HG03097 (cell line): Measurements from ENCODE around the gene GLA.

ENCODE experiments used
- ATAC-seq: cut with Tn5 transposase; IDR thresholded peaks from one replicate; pipeline ENCODE4 v1.9.1; 2021; ENCODE audit not compliant: unreplicated experiment, low FRiP score

The GLA gene

GRCh38 chrX:101398694-101399093 is 9.0 kb downstream of the GLA start:
- ATAC-seq, result no peak

- no peak for ATAC-seq
Observed at GRCh38 chrX:101397779-101398178, 9.9 kb downstream of the GLA start.

GRCh38 chrX:101395789-101396188 is 11.9 kb downstream of the GLA start:
- ATAC-seq, result no peak

DNA sequence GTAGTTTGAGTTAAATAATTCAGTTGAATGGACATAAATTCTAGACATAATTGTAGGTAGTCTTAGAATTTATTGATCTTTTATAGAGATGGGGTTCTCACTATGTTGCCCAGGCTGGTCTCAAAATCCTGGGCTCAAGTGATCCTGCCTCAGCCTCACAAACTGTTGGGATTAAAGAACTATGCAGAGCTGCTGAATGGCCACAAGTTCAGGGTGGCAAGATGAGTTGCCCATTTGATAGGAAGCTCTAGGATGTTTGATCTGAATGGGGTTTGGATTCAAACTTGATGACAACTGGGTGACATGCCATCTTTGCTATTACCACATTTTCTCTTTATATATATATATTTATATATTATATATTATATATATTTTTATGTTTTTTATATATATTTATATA is 13.4 kb downstream of the GLA start:
- ATAC-seq, result no peak

DNA sequence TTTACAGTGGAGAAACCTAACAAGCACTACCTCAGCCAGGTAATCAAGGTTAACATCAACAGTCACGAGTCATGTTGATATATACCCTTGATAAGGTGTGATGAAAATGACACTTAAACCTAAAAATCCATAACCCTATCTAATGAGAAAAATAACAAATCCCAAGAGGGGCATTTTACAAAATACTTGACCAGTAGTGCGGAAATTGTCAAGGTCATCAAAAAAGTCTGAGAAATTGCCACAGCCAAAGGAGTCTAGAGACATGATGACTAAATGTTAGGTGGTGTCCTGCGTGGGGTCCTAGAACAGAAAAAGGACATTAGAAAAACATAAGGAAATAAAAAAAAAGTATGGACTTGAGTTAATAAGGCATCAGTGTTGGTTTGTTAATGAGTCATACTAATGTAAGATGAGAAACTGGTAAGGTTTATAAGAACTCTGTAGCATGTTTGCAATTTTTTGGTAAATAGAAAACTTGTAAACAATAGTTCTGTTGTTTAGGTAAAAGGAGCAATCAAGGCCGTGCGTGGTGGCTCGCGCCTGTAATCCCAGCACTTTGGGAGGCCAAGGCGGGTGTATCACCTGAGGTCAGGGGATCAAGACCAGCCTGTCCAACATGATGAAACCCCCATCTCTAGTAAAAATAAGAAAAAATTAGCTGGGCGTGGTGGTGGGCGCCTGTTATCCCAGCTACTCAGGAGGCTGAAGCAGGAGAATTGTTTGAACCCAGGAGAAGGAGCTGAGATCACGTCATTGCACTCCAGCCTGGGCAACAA is 14.0 kb downstream of the GLA start:
- ATAC-seq, result no peak

DNA sequence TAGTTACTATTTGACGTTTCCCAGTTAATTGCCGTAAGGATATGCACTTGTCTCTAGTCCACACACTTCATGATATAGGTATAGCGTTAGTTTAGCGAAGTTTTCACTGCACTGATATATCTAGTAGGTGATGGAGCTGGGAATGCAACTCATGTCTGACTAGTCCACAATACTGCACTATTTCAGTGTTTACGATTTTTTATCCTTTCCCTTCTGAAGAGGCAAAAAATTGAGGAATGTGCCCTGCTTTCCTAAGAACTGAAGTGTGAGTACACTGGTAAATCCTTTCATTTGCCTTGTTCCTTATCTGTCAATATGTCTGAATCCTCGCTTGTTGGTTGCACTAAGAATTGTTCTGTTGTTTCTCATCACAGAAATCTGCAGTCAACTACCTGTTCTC is 15.9 kb downstream of the GLA start:
- ATAC-seq, result no peak

GRCh38 chrX:101390664-101391525 is 16.8 kb downstream of the GLA start, which contains the start of gene RPL36A:
TSS of gene RPL36A (plus strand) at chrX:101391011. CDS start at chrX:101391044, 33 bp downstream.
- ATAC-seq, result peak; percentile 85

DNA sequence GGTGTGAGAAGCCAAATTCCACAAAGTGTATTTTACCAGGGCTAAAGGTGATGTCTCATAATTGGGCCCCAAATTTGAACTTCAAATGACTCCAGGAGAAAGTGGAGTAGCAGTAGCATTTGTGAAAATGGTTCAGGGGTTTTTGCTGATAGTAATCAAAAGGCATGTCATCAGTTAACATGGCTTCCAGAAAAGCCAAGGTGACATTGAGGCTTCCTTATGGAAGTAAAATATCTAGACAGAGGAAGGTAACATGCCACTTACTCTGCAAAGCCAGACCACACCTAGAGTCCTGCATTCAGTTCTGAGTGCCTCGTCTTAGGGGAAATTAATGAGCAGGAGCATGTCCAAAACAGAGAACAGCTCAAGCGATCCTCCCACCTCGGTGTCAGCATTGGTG is 19.1 kb downstream of the GLA start:
- no peak for ATAC-seq

DNA sequence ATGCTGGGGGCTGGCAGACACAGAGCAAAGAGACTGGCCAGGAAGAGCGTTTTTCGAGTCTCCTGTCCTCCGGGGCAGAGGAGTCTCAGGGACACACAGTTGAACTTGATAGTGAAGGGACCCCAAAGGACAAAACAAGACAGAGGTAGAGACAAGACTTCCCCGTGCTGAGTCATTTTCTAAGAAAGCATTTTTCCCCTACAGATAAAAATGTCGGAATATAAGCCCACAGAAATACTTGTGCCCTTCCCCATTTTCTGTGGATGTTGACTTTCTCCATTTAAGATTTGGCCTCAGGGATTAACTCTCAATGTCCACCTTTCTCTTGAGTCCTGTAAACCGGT is 21.2 kb downstream of the GLA start:
- ATAC-seq, result no peak

DNA sequence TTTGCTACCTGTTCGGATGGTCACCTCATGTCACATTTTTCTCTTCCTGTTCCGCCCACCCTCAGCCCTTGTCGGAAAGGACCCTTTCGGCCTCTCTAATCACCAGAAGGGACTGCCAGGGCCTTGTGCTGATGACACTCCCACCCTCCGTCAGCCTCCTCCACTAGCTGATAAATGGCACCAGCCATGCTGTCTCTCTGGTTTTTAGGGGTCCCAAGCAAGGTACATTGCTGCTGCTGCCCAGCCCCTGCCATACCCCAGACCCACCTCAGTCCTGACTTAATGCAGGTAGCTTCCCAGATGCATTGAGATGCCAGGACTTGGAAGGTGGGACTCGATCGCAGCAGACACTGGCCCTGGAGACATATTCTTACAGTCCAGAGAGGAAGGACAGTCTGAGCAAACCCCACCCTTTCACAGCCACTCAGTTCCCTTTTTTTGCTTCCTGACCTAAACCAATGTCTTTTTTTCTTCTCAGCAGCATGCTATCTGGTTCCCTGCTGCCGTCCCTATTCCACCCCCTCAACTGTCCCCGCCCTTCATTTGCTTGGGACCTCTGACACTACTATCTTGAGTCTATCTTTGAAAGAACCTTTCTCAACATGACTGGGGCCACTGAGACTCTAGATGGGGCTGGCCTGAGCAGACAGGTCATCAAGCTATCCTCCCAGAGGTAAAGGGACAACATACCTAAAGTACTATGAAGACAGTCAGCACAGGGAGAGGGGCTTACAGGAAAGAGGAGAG is 21.8 kb downstream of the GLA start, which contains the start of gene BTK:
TSS of gene BTK (minus strand) at position 397 of the 747 bp plus-strand sequence. CDS start 10,907 bp downstream, outside the sequence.
- ATAC-seq, result peak; percentile 52

DNA sequence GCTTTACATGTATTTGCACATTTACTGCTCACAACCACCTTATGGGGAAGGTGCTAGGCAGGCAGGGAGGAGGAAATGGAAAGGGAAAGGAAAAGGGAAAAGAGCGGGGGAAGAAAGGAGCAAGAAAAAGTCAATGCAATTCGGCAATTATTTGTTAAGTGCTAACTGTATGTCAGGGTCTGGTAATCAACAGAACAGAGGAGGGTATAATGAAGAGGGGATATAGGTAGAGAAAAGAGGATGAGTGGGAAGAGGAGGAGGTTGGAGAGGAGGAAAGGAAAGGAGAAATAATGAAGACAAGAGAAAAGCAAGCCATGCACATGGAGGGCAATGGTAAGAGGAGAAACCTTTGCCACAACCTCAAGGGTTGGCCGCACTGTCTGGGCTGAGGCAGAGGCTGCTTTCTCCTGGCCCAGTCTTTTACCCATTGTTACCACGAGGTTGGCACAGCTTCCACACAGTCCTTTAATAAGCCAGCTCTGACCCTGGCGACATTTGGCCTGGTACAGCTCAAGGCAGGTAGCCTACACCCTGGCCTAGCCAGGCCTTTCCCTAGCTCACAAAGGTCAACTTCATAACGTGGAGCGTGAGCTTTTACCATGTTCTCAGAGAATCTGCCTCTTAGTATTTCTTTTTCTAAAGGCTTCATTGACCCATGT is 22.6 kb downstream of the GLA start:
- no peak for ATAC-seq

- ATAC-seq, result peak; percentile 76
Observed at GRCh38 chrX:101383679-101384205, 24.0 kb downstream of the GLA start.

GRCh38 chrX:101377547-101377946 is 30.2 kb downstream of the GLA start:
- ATAC-seq, result no peak

GRCh38 chrX:101370888-101371504 is 36.7 kb downstream of the GLA start:
- peak; percentile 65 for ATAC-seq

DNA sequence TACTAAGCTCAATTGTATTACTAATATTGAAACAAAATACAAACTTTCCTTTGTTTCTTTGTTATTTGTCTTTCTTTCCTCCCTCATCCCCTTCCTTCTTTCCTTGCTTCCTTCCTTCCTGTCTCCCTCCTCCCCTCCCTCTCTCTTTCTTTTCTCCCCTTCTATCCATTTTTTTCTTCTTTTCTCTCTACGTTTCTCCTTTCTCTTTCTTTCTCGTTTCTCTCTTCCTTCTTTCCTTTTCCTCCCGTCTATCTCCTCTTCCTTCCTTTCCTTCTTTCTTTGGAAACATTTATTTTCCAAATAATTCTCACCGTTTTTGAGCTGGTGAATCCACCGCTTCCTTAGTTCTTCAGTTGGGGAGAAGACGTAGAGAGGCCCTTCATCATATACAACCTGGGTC is 38.0 kb downstream of the GLA start:
- no peak for ATAC-seq

DNA sequence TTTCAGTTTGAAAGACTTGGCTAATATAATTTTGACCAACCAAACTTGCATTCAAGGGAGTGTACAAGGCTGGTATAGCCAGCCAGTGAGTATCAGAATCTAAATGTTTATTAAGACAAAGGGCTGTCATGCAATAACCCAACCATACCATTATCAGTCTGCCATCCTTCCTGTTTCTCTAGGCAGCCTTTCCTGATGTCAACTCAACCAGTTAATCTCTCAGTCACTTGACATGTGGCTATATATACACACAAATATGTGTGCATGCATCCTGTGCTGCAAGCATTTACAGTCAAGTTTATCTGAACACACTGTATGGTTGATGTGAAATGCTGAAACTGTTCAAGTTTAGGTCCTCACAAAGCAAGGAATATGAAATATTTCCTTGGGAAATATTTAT is 38.9 kb downstream of the GLA start:
- no peak for ATAC-seq

DNA sequence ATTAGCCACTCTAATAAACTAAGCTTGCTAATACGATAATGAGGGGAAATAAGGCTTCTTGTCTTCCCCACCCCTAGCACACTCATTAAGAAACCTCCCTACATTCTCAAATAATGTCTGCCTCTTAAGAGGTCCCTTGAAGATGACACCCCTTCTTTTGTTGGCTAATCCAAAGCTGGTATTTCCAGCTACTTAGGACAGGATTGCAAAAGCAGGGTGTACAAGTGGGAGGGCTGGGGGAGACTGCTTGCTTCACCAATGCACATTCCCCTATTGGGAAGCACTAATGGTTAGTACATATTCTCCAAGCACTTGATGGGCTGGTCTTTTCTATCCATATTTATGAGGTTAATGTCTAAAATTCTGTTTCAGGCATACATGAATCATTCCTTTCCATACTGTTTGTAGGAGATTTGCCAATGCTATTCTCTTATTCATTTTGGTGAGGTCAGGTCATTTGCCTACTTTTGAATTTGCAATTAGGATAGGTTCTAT is 42.4 kb downstream of the GLA start:
- no peak for ATAC-seq

- ATAC-seq, result no peak
Observed at GRCh38 chrX:101362757-101363156, 45.0 kb downstream of the GLA start.

DNA sequence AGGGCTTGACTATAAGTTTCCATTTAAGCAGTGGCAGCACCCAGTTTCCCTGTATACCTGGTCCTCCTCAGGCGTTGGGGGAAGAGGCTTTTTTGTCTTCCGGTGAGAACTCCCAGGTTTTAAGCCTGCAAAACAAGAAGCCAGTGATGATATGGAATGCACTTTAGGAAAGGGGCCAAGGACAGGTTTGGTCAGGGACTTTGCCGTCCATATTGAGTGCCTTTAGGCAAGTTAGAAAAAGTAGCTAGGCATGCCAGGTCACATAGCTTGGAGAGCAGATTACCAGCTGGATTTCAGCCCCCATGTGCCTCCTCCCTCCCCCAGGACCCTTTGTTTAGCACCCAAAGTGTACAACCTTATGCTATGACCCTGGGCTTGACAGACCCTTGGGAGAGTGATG is 45.6 kb downstream of the GLA start:
- ATAC-seq, result no peak

DNA sequence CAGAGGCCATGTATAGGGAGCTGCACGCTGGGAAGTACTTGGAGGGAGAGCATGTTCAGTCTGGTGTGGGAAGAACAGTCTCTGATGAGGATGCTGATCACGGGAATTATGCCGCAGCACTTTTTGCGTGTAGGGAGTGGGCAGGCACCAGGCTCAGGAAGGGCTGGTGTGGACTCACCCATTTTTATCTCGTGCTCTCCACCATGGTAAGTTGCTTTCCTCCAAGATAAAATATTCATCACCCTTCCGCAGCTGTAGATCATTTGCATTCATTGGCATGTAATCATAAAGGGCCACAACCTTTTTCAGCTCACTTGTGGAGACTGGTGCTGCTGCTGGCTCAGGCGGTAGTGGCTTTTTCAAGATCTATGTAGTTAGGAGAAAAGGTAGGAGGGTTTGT is 47.3 kb downstream of the GLA start:
- ATAC-seq, result no peak
